GM18873 (cell line): ENCODE measurements around the gene SLC38A10.
"Not testable (repeated sequence)": the region's sequence is repeated elsewhere in the genome, so short reads cannot be mapped to it uniquely, and the experiment has no call there.

Source experiments
- ATAC-seq: cut with Tn5 transposase; IDR thresholded peaks from one replicate; pipeline ENCODE4 v1.9.1; 2021; ENCODE audit warnings: mild to moderate bottlenecking, moderate library complexity, moderate number of reproducible peaks; ENCODE audit not compliant: unreplicated experiment, low FRiP score

SLC38A10 gene

GRCh38 chr17:81234506-81234855 is 60.6 kb downstream of the SLC38A10 start:
- no peak for ATAC-seq

DNA sequence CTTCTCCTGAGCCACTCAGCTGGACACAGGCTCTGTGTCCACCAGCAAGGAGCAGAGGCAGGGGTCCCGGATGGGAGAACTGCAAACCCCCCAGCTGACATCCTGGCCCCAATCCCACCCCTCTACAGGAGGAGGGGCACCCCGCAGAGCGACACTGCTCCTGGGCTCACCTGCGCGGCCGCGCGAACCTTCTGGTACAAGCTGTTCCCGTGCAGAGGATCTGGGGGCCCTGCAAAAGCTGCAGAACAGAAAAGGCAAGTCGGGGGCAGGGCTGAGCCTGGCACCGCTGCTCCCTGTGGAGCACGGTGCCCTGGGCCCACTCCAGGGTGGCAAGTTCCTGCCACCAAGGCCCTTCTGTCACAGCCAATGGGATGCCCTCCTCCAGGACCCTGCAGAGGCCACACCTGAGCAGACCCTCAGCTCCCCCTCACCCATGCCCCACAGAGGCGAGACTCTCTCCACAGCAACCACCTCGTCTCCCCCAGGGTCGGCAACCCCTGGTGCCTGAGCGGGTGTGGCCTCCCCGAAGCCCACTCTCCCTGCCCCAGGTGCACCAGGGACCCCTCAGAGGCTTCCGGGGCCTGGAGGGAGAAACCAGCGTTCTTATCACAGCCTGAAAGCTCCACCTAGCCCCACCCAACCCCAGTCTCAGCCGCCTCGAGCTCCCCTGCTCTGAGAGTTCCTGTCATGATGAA is 61.1 kb downstream of the SLC38A10 start:
- no peak for ATAC-seq

GRCh38 chr17:81233316-81233715 is 61.8 kb downstream of the SLC38A10 start:
- no peak for ATAC-seq

DNA sequence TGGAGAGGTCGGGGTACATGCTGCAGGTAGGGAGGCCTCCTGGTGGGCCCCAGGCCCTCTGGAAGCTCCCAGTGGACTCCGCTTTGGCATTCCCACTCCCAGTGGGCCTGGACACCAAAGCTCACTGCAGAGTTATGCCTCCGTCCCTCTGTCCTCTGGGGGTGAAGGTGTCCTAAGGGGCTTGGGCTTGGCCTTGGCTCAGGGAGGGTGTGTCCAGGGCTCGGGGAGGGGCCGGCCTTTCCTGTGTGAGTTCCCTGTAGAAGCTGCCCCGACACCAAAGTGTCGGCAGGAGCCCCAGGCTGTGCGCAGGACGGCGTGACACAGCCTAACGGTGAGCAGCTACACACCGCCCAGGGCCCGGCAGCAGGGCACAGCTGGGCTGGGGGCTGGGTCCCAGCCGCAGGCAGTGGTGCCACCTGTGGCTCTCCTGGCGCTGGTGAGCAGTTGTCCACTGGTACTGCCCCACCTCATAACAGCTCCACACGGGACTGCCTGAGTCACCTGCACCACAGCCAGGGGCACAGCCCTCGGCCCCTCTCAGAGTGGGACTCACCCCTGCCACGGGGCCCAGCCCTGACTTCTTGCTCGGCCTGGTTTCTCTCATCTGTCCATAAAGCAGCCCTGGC is 62.4 kb downstream of the SLC38A10 start:
- no peak for ATAC-seq

GRCh38 chr17:81231766-81232581 is 63.1 kb downstream of the SLC38A10 start:
- ATAC-seq: no peak

- no peak for ATAC-seq
These were observed 63.9 kb downstream of the SLC38A10 start for GRCh38 chr17:81231121-81231645.

GRCh38 chr17:81230043-81230820 is 64.9 kb downstream of the SLC38A10 start:
- no peak for ATAC-seq

GRCh38 chr17:81229666-81229920 is 65.5 kb downstream of the SLC38A10 start:
- no peak for ATAC-seq

- no peak for ATAC-seq
These were observed 66.1 kb downstream of the SLC38A10 start for GRCh38 chr17:81228834-81229665.

GRCh38 chr17:81228420-81228819 is 66.7 kb downstream of the SLC38A10 start:
- ATAC-seq: no peak

DNA sequence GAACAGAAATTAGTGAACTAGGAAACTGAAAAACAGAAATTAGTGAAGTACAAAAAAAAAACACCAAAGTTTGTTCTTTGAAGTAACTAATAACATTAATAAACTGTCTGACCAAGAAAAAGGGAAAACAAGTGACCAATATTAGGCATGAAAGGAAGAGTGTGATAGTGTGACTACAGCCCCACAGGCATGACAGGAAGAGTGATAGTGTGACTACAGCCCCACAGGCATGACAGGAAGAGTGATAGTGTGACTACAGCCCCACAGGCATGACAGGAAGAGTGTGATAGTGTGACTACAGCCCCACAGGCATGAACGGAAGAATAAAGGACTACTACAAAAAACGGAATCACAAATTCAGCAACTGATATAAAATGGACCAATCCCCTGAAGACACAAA is 67.5 kb downstream of the SLC38A10 start:
- not testable (repeated sequence) for ATAC-seq

- no peak for ATAC-seq
These were observed 71.4 kb downstream of the SLC38A10 start for GRCh38 chr17:81223762-81224130.

DNA sequence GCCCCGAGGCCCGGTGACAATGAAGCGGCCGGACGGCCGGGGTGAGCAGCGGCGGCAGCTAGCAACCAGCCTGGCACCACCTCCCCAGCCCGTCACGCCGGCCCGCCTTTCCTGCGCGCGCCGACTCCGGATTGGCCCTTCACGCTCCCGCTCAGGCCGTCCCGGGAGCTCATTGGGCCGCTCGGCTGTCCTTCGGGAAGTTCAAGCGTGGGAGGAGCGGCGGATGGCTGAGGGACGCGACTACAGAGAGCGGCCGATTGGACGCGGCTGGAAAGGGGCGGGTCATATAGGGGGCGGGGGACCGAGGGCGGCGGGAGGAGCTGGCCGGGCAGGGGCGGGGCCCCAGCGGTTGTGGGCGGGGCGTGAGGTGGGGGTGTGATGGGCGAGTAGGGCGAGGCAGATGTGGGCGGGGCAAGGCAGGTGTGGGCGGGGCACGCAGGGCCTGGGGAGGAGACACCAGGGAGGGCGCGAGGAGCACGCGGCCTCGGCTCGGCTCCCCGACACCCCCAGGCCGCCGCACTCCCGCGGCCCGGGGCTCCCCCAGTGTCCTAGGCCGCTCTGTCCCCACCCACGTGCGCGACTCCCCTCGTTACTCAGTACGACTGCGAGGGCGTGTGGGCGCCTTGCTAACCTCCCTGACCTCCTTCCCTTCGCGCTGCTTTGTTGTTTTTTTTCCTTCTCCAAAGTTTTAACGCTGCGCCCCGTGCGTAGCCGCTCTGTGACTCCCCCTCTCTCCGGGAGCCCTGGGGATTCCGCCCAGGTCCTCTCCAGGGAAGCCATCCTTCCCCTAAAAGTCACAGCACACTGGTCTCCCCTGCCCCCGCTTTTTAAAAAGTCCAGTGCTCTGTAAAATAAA is 72.0 kb downstream of the SLC38A10 start, which contains the start of gene CEP131:
CEP131 (minus strand) TSS at position 60 of the 856 bp plus-strand sequence. CDS start 2,909 bp downstream, outside the sequence.
- peak; percentile 85 for ATAC-seq

DNA sequence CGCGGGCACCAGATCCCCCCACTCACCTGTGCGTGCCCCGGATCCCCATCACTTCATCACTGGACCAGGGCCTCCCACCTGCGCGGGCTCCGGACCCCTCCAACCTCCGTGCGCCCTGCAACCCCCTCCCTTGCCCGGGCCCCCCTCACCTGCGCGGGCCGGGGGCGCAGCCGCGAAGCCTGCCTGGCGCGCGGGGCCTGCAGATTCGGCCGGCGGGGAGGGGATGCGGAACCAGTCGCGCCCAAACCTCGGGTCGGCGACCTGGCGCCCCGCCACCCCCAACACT is 72.5 kb downstream of the SLC38A10 start:
- peak; percentile 6 for ATAC-seq

DNA sequence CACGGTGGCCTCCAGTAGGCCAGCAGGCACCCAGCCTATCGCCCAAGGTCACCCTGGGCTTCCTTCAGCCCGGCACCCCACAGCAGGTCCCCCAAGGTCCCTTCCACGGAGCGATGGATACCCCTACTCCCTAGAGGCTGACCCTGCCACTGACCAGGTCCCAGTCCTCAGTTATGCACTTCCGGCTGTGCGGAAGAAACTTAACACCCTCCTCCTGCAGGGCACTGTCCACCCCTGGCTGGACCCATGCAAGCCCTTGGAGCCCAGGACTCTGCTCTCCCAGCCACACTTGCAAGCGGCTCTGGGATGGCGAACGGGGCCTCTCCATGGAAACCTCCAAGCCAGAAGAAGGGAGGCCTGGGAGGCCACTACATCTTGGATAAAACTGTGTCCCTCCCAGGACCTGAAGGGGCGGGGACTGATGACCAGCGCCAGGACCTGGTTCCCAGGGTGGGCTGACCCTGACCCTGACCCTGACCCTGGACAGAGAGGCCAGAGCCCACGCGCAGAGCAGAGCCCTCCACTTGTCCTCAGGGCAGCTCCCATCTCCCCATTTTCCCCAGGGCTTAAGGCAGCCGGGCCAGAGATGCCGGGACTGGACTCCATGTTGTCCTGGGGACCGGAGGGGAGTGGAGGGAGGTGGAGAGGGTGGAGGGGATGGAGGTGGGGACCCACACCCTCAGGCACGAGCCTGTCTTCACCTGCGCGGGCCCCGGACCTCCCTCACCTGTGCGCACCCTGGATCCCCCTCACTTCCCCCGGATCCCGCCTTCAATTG is 73.1 kb downstream of the SLC38A10 start:
- no peak for ATAC-seq

DNA sequence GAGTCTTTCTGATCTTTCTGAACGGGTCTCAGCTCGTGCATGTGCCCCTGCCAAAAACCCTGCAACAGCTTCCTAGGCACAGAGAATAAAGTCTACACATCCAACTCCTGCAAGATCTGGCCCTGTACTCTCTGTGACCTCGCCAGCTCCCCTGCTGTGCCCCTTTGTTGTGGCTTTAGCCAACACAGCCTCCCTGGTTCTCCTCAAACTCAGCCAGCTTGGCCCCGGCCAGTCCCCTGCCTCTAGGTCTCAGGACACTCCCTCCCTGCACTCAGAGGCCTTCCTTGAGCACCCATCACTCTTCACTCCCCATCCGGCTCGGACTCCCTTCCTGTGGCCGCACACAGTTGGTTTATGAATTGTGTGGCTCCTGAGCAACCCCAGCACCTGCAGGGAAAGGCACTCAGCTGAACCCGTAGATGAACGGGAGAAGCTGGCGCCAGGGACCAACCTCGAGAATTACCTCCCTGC is 73.7 kb downstream of the SLC38A10 start:
- ATAC-seq: no peak

DNA sequence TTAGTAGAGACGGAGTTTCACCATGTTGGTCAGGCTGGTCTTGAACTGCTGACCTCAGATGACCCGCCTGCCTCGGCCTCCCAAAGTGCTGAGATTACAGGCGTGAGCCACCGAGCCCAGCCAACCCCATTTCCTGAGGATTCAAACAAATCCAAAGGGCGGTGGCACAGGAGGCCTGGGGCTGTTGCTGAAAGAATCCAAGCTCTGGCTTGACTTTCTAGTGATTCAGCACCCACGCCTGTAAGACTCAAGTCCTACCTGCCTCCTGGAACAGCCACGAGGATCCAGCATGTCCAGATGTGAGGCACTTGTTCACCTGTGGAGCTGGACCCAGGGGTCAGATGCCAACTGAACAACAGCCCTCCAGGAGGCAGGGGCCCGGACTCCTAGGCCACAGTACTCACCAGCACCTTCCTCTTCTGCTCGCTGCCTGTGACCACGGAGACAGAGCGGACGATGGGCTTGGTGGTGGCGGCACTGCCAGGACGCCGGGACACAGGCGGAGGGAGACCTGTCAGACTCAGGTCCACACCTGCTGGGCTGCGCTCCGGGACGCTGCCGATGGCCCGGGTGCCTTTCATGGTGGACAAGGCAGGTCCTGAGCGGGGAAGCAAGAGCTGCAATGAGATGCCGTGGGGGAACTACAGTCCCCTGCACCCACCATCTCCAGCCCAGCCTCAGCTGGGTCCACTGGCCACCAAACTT is 75.5 kb downstream of the SLC38A10 start:
- no peak for ATAC-seq

DNA sequence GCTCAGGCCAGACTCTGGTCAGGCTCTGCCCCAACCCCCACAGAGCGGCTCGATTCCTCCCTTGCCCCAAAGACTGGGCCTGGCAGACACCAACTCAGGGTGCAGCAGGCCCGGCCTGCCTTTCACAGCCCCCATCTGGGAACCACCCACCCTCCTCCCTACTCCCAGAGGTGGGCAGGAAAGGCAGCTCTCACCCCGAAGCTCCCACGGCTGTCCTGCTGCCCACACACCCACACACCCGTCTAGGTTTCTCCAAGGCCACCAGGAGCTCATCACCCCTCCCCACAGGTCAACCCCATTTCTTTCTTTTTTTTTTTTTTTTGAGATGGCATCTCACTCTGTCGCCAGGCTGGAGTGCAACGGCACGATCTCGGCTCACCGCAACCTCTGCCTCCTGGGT is 76.1 kb downstream of the SLC38A10 start:
- ATAC-seq: no peak
